GM23338 (cell line): ENCODE data around the gene BARX2. TPM values are rescaled to one million over a fixed set of nuclear protein-coding genes. Genes with fewer than 3 reads are reported as not detected.

Source experiments
- ATAC-seq: fragments of 200-7000 bp; cut with Tn5 transposase; 3 replicates; pipeline ENCODE4 v1.9.1; 2020
- DNase-seq: peaks from one replicate; pipeline ENCODE4 v3.0.0-alpha.2; 2015; ENCODE audit warnings: low spot score
- H2AFZ ChIP-seq: fragments of 200-600 bp; sonication (generic); 2 replicates; pipeline ENCODE4 v1.8.0; 2016; ENCODE audit warnings: antibody characterized with exemption, mild to moderate bottlenecking, moderate library complexity
- H3F3A ChIP-seq: fragments of 200-600 bp; sonication (generic); replicated peaks from 2 replicates; pipeline ENCODE4 v1.8.0; 2017; ENCODE audit warnings: antibody characterized with exemption, mixed run types, low read depth
- H3K27ac ChIP-seq: fragments of 200-600 bp; sonication (generic); 2 replicates; pipeline ENCODE4 v1.6.1; 2016; ENCODE audit warnings: low read depth
- H3K27me3 ChIP-seq: fragments of 200-600 bp; sonication (generic); 2 replicates; pipeline ENCODE4 v1.8.0; 2016; ENCODE audit warnings: mild to moderate bottlenecking, mixed run types, moderate library complexity; ENCODE audit not compliant: insufficient read depth
- H3K36me3 ChIP-seq: fragments of 200-600 bp; sonication (generic); 2 replicates; pipeline ENCODE4 v1.8.0; 2016; ENCODE audit warnings: mild to moderate bottlenecking; ENCODE audit not compliant: insufficient read depth
- H3K4me1 ChIP-seq: fragments of 200-600 bp; sonication (generic); 2 replicates; pipeline ENCODE4 v1.8.0; 2016; ENCODE audit warnings: mild to moderate bottlenecking, moderate library complexity; ENCODE audit not compliant: insufficient read depth
- H3K4me2 ChIP-seq: fragments of 200-600 bp; sonication (generic); 2 replicates; pipeline ENCODE4 v1.7.1; 2017; ENCODE audit warnings: mixed run types
- H3K4me3 ChIP-seq: fragments of 200-600 bp; sonication (generic); 2 replicates; pipeline ENCODE4 v1.6.1; 2016; ENCODE audit warnings: mixed run types
- H3K79me2 ChIP-seq: fragments of 200-600 bp; sonication (generic); replicated peaks from 2 replicates; pipeline ENCODE4 v1.8.0; 2017; ENCODE audit warnings: mild to moderate bottlenecking; ENCODE audit not compliant: insufficient read depth
- H3K9me2 ChIP-seq: fragments of 200-600 bp; sonication (generic); 2 replicates; pipeline ENCODE4 v1.8.0; 2017; ENCODE audit not compliant: insufficient read depth
- H4K20me1 ChIP-seq: fragments of 200-600 bp; sonication (generic); replicated peaks from 2 replicates; pipeline ENCODE4 v1.8.0; 2017; ENCODE audit warnings: mild to moderate bottlenecking; ENCODE audit not compliant: insufficient read depth
- H3K27ac Mint-ChIP-seq: 2 replicates; pipeline ENCODE4 v1.8.0; 2020; ENCODE audit warnings: inconsistent platforms, mild to moderate bottlenecking, moderate library complexity, mixed read lengths
- H3K27me3 Mint-ChIP-seq: 3 replicates; pipeline ENCODE4 v1.8.0; 2022; ENCODE audit warnings: low read depth, mild to moderate bottlenecking, moderate library complexity, mixed read lengths, inconsistent platforms; ENCODE audit not compliant: insufficient read depth, poor library complexity
- H3K36me3 Mint-ChIP-seq: 3 replicates; pipeline ENCODE4 v1.8.0; 2021; ENCODE audit warnings: low read depth, mild to moderate bottlenecking, inconsistent platforms, moderate library complexity, mixed read lengths
- H3K4me1 Mint-ChIP-seq: 3 replicates; pipeline ENCODE4 v1.8.0; 2020; ENCODE audit warnings: mild to moderate bottlenecking, inconsistent platforms, mixed read lengths
- H3K4me3 Mint-ChIP-seq: 3 replicates; pipeline ENCODE4 v1.8.0; 2021; ENCODE audit warnings: moderate library complexity, mild to moderate bottlenecking, inconsistent platforms, mixed read lengths
- H3K9me3 Mint-ChIP-seq: 3 replicates; pipeline ENCODE4 v1.8.0; 2020; ENCODE audit warnings: moderate library complexity, mild to moderate bottlenecking, inconsistent platforms, mixed read lengths
- CREB1 ChIP-seq: fragments of 250-450 bp; sonication (Bioruptor Pico); IDR thresholded peaks from 2 replicates; pipeline ENCODE4 v1.5.0; 2020; ENCODE audit warnings: low read depth, mild to moderate bottlenecking, moderate library complexity
- ETS1 ChIP-seq: IDR thresholded peaks from 2 replicates; pipeline ENCODE4 v1.6.1; 2016; ENCODE audit warnings: antibody characterized with exemption
- EZH2 ChIP-seq: fragments of 200-600 bp; sonication (generic); IDR thresholded peaks from one replicate; pipeline ENCODE4 v1.8.0; 2017; ENCODE audit warnings: antibody characterized with exemption, mild to moderate bottlenecking, low read depth; ENCODE audit not compliant: unreplicated experiment
- EZH2phosphoT487 ChIP-seq: fragments of 200-600 bp; sonication (generic); IDR thresholded peaks from one replicate; pipeline ENCODE4 v1.8.1; 2018; ENCODE audit warnings: antibody characterized with exemption; ENCODE audit not compliant: unreplicated experiment
- JUNB ChIP-seq: IDR thresholded peaks from one replicate; pipeline ENCODE4 v1.6.1; 2016; ENCODE audit warnings: antibody characterized with exemption; ENCODE audit not compliant: unreplicated experiment
- NANOG ChIP-seq: IDR thresholded peaks from 2 replicates; pipeline ENCODE4 v1.6.1; 2016; ENCODE audit warnings: antibody characterized with exemption, borderline replicate concordance
- POLR2AphosphoS5 ChIP-seq: IDR thresholded peaks from 2 replicates; pipeline ENCODE4 v1.6.1; 2016; ENCODE audit warnings: antibody characterized with exemption, low read depth
- STAT1 ChIP-seq: IDR thresholded peaks from one replicate; pipeline ENCODE4 v1.6.1; 2016; ENCODE audit warnings: antibody characterized with exemption; ENCODE audit not compliant: unreplicated experiment
- ZNF114 ChIP-seq: fragments of 250-450 bp; sonication (Bioruptor Pico); IDR thresholded peaks from 2 replicates; pipeline ENCODE4 v1.5.0; 2020; ENCODE audit warnings: mild to moderate bottlenecking, moderate library complexity
- ZNF331 ChIP-seq: fragments of 250-450 bp; sonication (Bioruptor Pico); IDR thresholded peaks from 2 replicates; pipeline ENCODE4 v1.5.0; 2020; ENCODE audit warnings: low read depth, mild to moderate bottlenecking, moderate library complexity
- polyA plus RNA-seq: library from polyadenylated mRNA; unstranded; fragments of >200 nt; fragmentation: Nextera tagmentation; extraction: Ambion mirVana; gene quantifications from 2 replicates; pipeline ENCODE4 v1.2.1, GENCODE V29; 2016
- total RNA-seq: library from RNA; depleted of rRNA; stranded (reverse); fragments of >200 nt; shearing (Covaris generic); gene quantifications from 2 replicates; pipeline ENCODE4 v1.2.3, GENCODE V29; 2014
- TF ChIP-seq, protein P1 (sequence below): IDR thresholded peaks from one replicate; pipeline ENCODE4 v1.6.1; 2018; ENCODE audit warnings: antibody characterized with exemption; ENCODE audit not compliant: unreplicated experiment
- TF ChIP-seq, protein P2 (sequence below), 2 experiments: fragments of 200-600 bp in 1 of 2; sonication (generic) in 1 of 2; conservative IDR thresholded peaks; 2 replicates each; pipeline versions ENCODE4 v1.5.1 to v1.6.1; 2016 to 2017; ENCODE audit warnings: antibody characterized with exemption in 2 of 2, low read depth in 2 of 2, mild to moderate bottlenecking in 2 of 2, moderate library complexity in 1 of 2

The BARX2 gene
- total and polyA plus RNA-seq, 2 experiments from 2014 or later = not detected

GRCh38 chr11:129412494-129412893 is 36.8 kb downstream of the BARX2 start (continued):
- TF ChIP-seq, protein P1, sequence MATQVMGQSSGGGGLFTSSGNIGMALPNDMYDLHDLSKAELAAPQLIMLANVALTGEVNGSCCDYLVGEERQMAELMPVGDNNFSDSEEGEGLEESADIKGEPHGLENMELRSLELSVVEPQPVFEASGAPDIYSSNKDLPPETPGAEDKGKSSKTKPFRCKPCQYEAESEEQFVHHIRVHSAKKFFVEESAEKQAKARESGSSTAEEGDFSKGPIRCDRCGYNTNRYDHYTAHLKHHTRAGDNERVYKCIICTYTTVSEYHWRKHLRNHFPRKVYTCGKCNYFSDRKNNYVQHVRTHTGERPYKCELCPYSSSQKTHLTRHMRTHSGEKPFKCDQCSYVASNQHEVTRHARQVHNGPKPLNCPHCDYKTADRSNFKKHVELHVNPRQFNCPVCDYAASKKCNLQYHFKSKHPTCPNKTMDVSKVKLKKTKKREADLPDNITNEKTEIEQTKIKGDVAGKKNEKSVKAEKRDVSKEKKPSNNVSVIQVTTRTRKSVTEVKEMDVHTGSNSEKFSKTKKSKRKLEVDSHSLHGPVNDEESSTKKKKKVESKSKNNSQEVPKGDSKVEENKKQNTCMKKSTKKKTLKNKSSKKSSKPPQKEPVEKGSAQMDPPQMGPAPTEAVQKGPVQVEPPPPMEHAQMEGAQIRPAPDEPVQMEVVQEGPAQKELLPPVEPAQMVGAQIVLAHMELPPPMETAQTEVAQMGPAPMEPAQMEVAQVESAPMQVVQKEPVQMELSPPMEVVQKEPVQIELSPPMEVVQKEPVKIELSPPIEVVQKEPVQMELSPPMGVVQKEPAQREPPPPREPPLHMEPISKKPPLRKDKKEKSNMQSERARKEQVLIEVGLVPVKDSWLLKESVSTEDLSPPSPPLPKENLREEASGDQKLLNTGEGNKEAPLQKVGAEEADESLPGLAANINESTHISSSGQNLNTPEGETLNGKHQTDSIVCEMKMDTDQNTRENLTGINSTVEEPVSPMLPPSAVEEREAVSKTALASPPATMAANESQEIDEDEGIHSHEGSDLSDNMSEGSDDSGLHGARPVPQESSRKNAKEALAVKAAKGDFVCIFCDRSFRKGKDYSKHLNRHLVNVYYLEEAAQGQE = no peak
- TF ChIP-seq ETS1 (no peak), NANOG (no peak), STAT1 (no peak), ZNF331 (CRISPR knock-in tag) (no peak), ZNF114 (CRISPR knock-in tag) (no peak), JUNB (no peak), POLR2AphosphoS5 (no peak), CREB1 (no peak), EZH2phosphoT487 (no peak)

DNA sequence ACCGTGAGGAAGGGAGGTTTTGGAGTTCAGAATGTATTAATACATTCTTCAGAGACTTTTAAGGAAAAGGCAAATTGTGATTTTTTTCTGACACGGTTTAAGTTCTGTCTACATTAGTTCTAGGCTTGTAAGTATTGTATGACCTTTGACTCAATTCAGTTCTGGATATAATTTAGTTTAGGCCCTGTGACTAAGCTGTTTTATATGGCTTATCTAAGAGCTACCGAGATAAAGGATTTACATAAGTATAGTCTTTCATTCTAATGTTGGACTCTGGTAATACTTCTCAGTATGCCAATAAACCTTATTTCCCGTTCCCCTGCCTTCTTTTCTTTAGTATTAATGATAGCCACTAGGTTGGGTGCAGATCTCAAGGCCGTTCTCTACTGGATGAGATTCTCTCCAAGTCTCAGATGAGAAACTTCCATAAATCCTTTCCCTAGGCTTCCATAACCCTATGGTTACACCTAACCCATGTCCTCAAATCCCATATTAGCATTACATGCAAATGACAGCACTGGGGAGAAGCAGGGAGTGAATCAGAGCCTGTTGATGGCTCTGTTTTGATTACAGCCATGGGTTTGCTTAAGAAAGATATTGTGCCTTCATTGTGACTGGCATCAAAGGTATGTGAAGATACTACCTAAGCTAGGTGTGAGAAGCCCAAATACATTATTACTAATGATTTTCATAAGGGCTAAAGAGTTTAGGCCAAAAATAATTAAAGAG is 38.7 kb downstream of the BARX2 start:
- Mint-ChIP-seq H3K4me3 (no peak overlapping the region), H3K27me3 (peaks cover 2% of the 10 kb centered on the region), H3K27ac (no peak overlapping the region), H3K9me3 (no peaks in the 10 kb centered on the region), H3K36me3 (no peaks in the 10 kb centered on the region), H3K4me1 (no peaks in the 10 kb centered on the region)
- DNase-seq = no peak
- Histone ChIP-seq H3K27ac (no peak overlapping the region), H3K9me2 (no peaks in the 10 kb centered on the region), H3K4me2 (no peak overlapping the region), H2AFZ (no peak overlapping the region), H3K79me2 (no peaks in the 10 kb centered on the region), H3K36me3 (no peaks in the 10 kb centered on the region), H3K27me3 (no peaks in the 10 kb centered on the region), H3F3A (no peaks in the 10 kb centered on the region), H3K4me3 (no peak overlapping the region), H4K20me1 (no peaks in the 10 kb centered on the region), H3K4me1 (no peaks in the 10 kb centered on the region)
- ATAC-seq = no peak
- TF ChIP-seq ZNF331 (CRISPR knock-in tag) = no peak
- TF ChIP-seq, protein P1 = no peak
- no peak for TF ChIP-seq STAT1
- TF ChIP-seq NANOG = no peak
- no peak for TF ChIP-seq JUNB
- TF ChIP-seq EZH2 = no peak
- no peak for TF ChIP-seq ZNF114 (CRISPR knock-in tag)
- TF ChIP-seq, protein P2, sequence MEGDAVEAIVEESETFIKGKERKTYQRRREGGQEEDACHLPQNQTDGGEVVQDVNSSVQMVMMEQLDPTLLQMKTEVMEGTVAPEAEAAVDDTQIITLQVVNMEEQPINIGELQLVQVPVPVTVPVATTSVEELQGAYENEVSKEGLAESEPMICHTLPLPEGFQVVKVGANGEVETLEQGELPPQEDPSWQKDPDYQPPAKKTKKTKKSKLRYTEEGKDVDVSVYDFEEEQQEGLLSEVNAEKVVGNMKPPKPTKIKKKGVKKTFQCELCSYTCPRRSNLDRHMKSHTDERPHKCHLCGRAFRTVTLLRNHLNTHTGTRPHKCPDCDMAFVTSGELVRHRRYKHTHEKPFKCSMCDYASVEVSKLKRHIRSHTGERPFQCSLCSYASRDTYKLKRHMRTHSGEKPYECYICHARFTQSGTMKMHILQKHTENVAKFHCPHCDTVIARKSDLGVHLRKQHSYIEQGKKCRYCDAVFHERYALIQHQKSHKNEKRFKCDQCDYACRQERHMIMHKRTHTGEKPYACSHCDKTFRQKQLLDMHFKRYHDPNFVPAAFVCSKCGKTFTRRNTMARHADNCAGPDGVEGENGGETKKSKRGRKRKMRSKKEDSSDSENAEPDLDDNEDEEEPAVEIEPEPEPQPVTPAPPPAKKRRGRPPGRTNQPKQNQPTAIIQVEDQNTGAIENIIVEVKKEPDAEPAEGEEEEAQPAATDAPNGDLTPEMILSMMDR (conservative IDR thresholded peaks at IDR 0.05; ENCODE audit: low read depth in 2 of 2) = no peak
- TF ChIP-seq POLR2AphosphoS5 = no peak
- no peak for TF ChIP-seq CREB1
